Liver (tissue), 9 donors: ENCODE data around the gene PLXDC1. TPM values are rescaled to one million over a fixed set of nuclear protein-coding genes. Genes with fewer than 3 reads are reported as not detected.

ENCODE experiments used
- DNase-seq: peaks from one replicate; pipeline ENCODE4 v3.0.0-alpha.2; 2017; ENCODE audit warnings: low spot score
- H3K27ac ChIP-seq, 2 donors: one replicate each; pipeline ENCODE4 v1.7.0; 2013; ENCODE audit warnings: inconsistent platforms in 2 of 2, low read length in 2 of 2, control low read depth in 1 of 2, low read depth in 1 of 2, mild to moderate bottlenecking in 1 of 2
- H3K27me3 ChIP-seq, 4 donors: one replicate each; pipeline versions ENCODE4 v1.6.1 to v1.7.0; 2013; ENCODE audit warnings: low read length in 3 of 4, inconsistent platforms in 1 of 4, mild to moderate bottlenecking in 1 of 4, moderate library complexity in 1 of 4; ENCODE audit not compliant: control insufficient read depth in 4 of 4, insufficient read depth in 4 of 4
- H3K36me3 ChIP-seq, 4 donors: one replicate each; pipeline versions ENCODE4 v1.6.1 to v1.7.0; 2013; ENCODE audit warnings: low read length in 3 of 4, mild to moderate bottlenecking in 3 of 4, low read depth in 1 of 4, moderate library complexity in 1 of 4; ENCODE audit not compliant: control insufficient read depth in 4 of 4, insufficient read depth in 3 of 4
- H3K4me1 ChIP-seq, 4 donors: one replicate each; pipeline versions ENCODE4 v1.6.1 to v1.7.0; 2013; ENCODE audit warnings: low read length in 3 of 4, mild to moderate bottlenecking in 3 of 4, moderate library complexity in 1 of 4; ENCODE audit not compliant: control insufficient read depth in 4 of 4, insufficient read depth in 4 of 4
- H3K4me3 ChIP-seq, 3 donors: one replicate each; pipeline versions ENCODE4 v1.6.1 to v1.7.0; 2013; ENCODE audit warnings: low read length in 3 of 3, control low read depth in 1 of 3, low read depth in 1 of 3, mild to moderate bottlenecking in 1 of 3
- H3K9ac ChIP-seq, 2 donors: one replicate each; pipeline ENCODE4 v1.7.0; 2013; ENCODE audit warnings: low read length in 2 of 2, mild to moderate bottlenecking in 2 of 2, moderate library complexity in 2 of 2, control low read depth in 1 of 2, low read depth in 1 of 2
- H3K9me3 ChIP-seq, 4 donors: one replicate each; pipeline versions ENCODE4 v1.6.1 to v1.7.0; 2013; ENCODE audit warnings: low read length in 3 of 4; ENCODE audit not compliant: control insufficient read depth in 4 of 4
- CTCF ChIP-seq: fragments of 150-350 bp; IDR thresholded peaks from 2 replicates; pipeline ENCODE4 v1.5.1; 2017; ENCODE audit warnings: improper control_type of control experiment, low read depth, low read length; ENCODE audit not compliant: missing input control
- EGR1 ChIP-seq, 2 donors: IDR thresholded peaks; 2 replicates each; pipeline ENCODE4 v1.6.1; 2016 to 2018; ENCODE audit warnings: antibody characterized with exemption in 2 of 2, low read depth in 2 of 2
- FOXA1 ChIP-seq: IDR thresholded peaks from 2 replicates; pipeline ENCODE4 v1.6.1; 2016; ENCODE audit warnings: antibody characterized with exemption
- FOXA2 ChIP-seq: IDR thresholded peaks from 2 replicates; pipeline ENCODE4 v1.6.1; 2016; ENCODE audit warnings: antibody characterized with exemption
- GABPA ChIP-seq, 2 donors: IDR thresholded peaks in 1 of 2; conservative IDR thresholded peaks in 1 of 2; 2 replicates each; pipeline ENCODE4 v1.6.1; 2016; ENCODE audit warnings: antibody characterized with exemption in 2 of 2, mild to moderate bottlenecking in 1 of 2, moderate library complexity in 1 of 2
- HNF4G ChIP-seq: IDR thresholded peaks from 2 replicates; pipeline ENCODE4 v1.6.1; 2016; ENCODE audit warnings: antibody characterized with exemption
- JUND ChIP-seq, 2 donors: IDR thresholded peaks; 2 replicates each; pipeline ENCODE4 v1.6.1; 2016; ENCODE audit warnings: antibody characterized with exemption in 2 of 2
- NR2F2 ChIP-seq: IDR thresholded peaks from 2 replicates; pipeline ENCODE4 v1.6.1; 2016; ENCODE audit warnings: antibody characterized with exemption
- RAD21 ChIP-seq, 2 donors: IDR thresholded peaks; 2 replicates each; pipeline ENCODE4 v1.6.1; 2016; ENCODE audit warnings: antibody characterized with exemption in 2 of 2, mild to moderate bottlenecking in 2 of 2
- RXRA ChIP-seq, 2 donors: IDR thresholded peaks; 2 replicates each; pipeline ENCODE4 v1.6.1; 2017 to 2018; ENCODE audit warnings: antibody characterized with exemption in 2 of 2, mild to moderate bottlenecking in 1 of 2
- SP1 ChIP-seq: IDR thresholded peaks from 2 replicates; pipeline ENCODE4 v1.6.1; 2018; ENCODE audit warnings: antibody characterized with exemption, mild to moderate bottlenecking
- TAF1 ChIP-seq: conservative IDR thresholded peaks from 2 replicates; pipeline ENCODE4 v1.6.1; 2016; ENCODE audit warnings: antibody characterized with exemption, mild to moderate bottlenecking
- WGBS: extraction: QIAGEN DNeasy Blood & Tissue Kit; methylation state at CpG from one replicate; pipeline ENCODE4 v1.1.7; 2013; 5-methylcytosine and 5-hydroxymethylcytosine counted together
- polyA plus RNA-seq, 2 donors: library from polyadenylated mRNA; stranded (reverse) in 1 of 2; unstranded in 1 of 2; fragments of 200-250 nt in 1 of 2; fragments of >200 nt in 1 of 2; fragmentation: Nextera tagmentation in 1 of 2; extraction: Ambion mirVana in 1 of 2; gene quantifications; one replicate each; pipeline versions ENCODE4 v1.2.1 to v1.2.3, GENCODE V29; 2013 to 2015
- total RNA-seq, 2 donors: library from RNA; depleted of rRNA; stranded (reverse); fragments of >200 nt; gene quantifications; one replicate each; pipeline ENCODE4 v1.2.3, GENCODE V29; 2014
- TF ChIP-seq, protein P1 (sequence below): IDR thresholded peaks from 2 replicates; pipeline ENCODE4 v1.6.1; 2016; ENCODE audit warnings: antibody characterized with exemption
- TF ChIP-seq, protein P2 (sequence below): IDR thresholded peaks from 2 replicates; pipeline ENCODE4 v1.6.1; 2016; ENCODE audit warnings: antibody characterized with exemption
- TF ChIP-seq, protein P3 (sequence below): IDR thresholded peaks from 2 replicates; pipeline ENCODE4 v1.6.1; 2016; ENCODE audit warnings: antibody characterized with exemption
- TF ChIP-seq, protein P4 (sequence below): IDR thresholded peaks from 2 replicates; pipeline ENCODE4 v1.6.1; 2016; ENCODE audit warnings: antibody characterized with exemption, mild to moderate bottlenecking
- donor health status: healthy.
- donor health status: healthy.
- donor health status: healthy.
- donor health status: healthy.
- donor health status: healthy.

The PLXDC1 gene
- total and polyA plus RNA-seq, 4 donors, result 0.14 to 0.84 (median 0.30) TPM

DNA sequence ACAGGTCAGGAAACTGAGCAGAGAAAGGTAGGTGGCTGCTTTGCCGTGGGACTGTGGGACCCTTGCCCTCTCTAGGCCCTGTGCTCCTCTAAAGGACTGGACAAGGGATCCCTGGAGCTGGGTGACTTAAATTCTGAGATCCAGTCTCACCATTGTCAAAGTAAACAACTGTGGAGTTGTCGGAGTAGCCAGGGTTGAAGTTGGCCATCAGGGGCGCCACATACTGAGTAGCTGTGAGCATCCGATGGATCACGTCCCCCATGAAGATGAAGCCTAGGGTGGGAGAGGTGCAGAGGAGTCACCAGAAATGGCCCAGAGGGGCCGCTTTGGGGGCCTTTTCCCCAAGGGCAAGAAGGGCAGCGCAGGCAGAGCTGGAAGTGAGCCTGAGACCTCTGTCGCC, 43.5 kb downstream of the PLXDC1 start:
- no peak overlapping the region for H3K27ac ChIP-seq
- 88% methylated on average over 8 of the region's 8 CpGs for WGBS
- peaks cover 0 to 12% (median 10%) of the 10 kb centered on the region in 4 donors for H3K4me1 ChIP-seq

GRCh38 chr17:39107155-39107554, 44.3 kb downstream of the PLXDC1 start:
- Histone ChIP-seq H3K4me3 (no peak overlapping the region), H3K9me3 (no peaks in the 10 kb centered on the region), H3K27me3 (no peaks in the 10 kb centered on the region), H3K36me3 (no peaks in the 10 kb centered on the region), H3K4me1 (peaks cover 0 to 12% (median 10%) of the 10 kb centered on the region in 4 donors), H3K27ac (no peak overlapping the region), H3K9ac (no peak overlapping the region)
- DNase-seq, result no peak
- TF ChIP-seq, protein P1, sequence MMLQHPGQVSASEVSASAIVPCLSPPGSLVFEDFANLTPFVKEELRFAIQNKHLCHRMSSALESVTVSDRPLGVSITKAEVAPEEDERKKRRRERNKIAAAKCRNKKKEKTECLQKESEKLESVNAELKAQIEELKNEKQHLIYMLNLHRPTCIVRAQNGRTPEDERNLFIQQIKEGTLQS, result no peak
- TF ChIP-seq FOXA1, result no peak
- no peak for TF ChIP-seq JUND (IDR thresholded peaks at IDR 0.05)
- no peak for TF ChIP-seq GABPA (IDR thresholded peaks at IDR 0.05 in 1 of 2, conservative IDR thresholded peaks at IDR 0.05 in 1 of 2)
- TF ChIP-seq, protein P2, sequence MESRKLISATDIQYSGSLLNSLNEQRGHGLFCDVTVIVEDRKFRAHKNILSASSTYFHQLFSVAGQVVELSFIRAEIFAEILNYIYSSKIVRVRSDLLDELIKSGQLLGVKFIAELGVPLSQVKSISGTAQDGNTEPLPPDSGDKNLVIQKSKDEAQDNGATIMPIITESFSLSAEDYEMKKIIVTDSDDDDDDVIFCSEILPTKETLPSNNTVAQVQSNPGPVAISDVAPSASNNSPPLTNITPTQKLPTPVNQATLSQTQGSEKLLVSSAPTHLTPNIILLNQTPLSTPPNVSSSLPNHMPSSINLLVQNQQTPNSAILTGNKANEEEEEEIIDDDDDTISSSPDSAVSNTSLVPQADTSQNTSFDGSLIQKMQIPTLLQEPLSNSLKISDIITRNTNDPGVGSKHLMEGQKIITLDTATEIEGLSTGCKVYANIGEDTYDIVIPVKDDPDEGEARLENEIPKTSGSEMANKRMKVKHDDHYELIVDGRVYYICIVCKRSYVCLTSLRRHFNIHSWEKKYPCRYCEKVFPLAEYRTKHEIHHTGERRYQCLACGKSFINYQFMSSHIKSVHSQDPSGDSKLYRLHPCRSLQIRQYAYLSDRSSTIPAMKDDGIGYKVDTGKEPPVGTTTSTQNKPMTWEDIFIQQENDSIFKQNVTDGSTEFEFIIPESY, result no peak
- no peak for TF ChIP-seq TAF1
- TF ChIP-seq, protein P3, sequence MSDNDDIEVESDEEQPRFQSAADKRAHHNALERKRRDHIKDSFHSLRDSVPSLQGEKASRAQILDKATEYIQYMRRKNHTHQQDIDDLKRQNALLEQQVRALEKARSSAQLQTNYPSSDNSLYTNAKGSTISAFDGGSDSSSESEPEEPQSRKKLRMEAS, result no peak
- no peak for TF ChIP-seq RAD21 (IDR thresholded peaks at IDR 0.05)
- 89% methylated on average over 7 of the region's 7 CpGs for WGBS

More for the DNA sequence above, 43.5 kb downstream of the PLXDC1 start:
- H3K9me3 ChIP-seq, result no peaks in the 10 kb centered on the region
- no peak for DNase-seq
- H3K4me3 ChIP-seq, result no peak overlapping the region
- H3K36me3 ChIP-seq, result no peaks in the 10 kb centered on the region
- TF ChIP-seq EGR1 (IDR thresholded peaks at IDR 0.05; ENCODE audit: low read depth in 2 of 2) (no peak), FOXA2 (no peak), HNF4G (no peak), GABPA (IDR thresholded peaks at IDR 0.05 in 1 of 2, conservative IDR thresholded peaks at IDR 0.05 in 1 of 2) (no peak), RAD21 (IDR thresholded peaks at IDR 0.05) (no peak), SP1 (no peak), NR2F2 (no peak), RXRA (IDR thresholded peaks at IDR 0.05) (no peak), FOXA1 (no peak), CTCF (no peak)
- TF ChIP-seq, protein P2, result no peak
- TF ChIP-seq, protein P1, result no peak
- TF ChIP-seq, protein P4, sequence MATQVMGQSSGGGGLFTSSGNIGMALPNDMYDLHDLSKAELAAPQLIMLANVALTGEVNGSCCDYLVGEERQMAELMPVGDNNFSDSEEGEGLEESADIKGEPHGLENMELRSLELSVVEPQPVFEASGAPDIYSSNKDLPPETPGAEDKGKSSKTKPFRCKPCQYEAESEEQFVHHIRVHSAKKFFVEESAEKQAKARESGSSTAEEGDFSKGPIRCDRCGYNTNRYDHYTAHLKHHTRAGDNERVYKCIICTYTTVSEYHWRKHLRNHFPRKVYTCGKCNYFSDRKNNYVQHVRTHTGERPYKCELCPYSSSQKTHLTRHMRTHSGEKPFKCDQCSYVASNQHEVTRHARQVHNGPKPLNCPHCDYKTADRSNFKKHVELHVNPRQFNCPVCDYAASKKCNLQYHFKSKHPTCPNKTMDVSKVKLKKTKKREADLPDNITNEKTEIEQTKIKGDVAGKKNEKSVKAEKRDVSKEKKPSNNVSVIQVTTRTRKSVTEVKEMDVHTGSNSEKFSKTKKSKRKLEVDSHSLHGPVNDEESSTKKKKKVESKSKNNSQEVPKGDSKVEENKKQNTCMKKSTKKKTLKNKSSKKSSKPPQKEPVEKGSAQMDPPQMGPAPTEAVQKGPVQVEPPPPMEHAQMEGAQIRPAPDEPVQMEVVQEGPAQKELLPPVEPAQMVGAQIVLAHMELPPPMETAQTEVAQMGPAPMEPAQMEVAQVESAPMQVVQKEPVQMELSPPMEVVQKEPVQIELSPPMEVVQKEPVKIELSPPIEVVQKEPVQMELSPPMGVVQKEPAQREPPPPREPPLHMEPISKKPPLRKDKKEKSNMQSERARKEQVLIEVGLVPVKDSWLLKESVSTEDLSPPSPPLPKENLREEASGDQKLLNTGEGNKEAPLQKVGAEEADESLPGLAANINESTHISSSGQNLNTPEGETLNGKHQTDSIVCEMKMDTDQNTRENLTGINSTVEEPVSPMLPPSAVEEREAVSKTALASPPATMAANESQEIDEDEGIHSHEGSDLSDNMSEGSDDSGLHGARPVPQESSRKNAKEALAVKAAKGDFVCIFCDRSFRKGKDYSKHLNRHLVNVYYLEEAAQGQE, result no peak
- no peak overlapping the region for H3K9ac ChIP-seq
- no peaks in the 10 kb centered on the region for H3K27me3 ChIP-seq
